Kidney capillary endothelial cell (primary cell): ENCODE measurements around the gene TECPR2.
"Not testable (repeated sequence)": the region's sequence is repeated elsewhere in the genome, so short reads cannot be mapped to it uniquely, and the experiment has no call there.

ENCODE experiments used
- DNase-seq: peaks from one replicate; pipeline ENCODE4 v3.0.0-alpha.2; 2018; ENCODE audit warnings: low spot score

Gene TECPR2

GRCh38 chr14:102509746-102510615 is 147.2 kb downstream of the TECPR2 start, which contains the start of gene ANKRD9:
Gene ANKRD9, minus strand, starts transcription at chr14:102509776. Its CDS starts 1,887 bp downstream, at chr14:102507889.
- DNase-seq = peak; percentile 89

GRCh38 chr14:102510616-102511520 is 148.1 kb downstream of the TECPR2 start:
- DNase-seq = no peak

GRCh38 chr14:102511538-102511937 is 148.8 kb downstream of the TECPR2 start:
- no peak for DNase-seq

GRCh38 chr14:102512793-102513300 is 150.1 kb downstream of the TECPR2 start:
- DNase-seq = no peak

- DNase-seq = no peak
Observed at GRCh38 chr14:102513899-102514772, 151.4 kb downstream of the TECPR2 start.

- no peak for DNase-seq
Observed at GRCh38 chr14:102514987-102515733, 152.4 kb downstream of the TECPR2 start.

- peak; percentile 46 for DNase-seq
Observed at GRCh38 chr14:102516531-102517391, 154.0 kb downstream of the TECPR2 start.

- DNase-seq = no peak
Observed at GRCh38 chr14:102517392-102518062, 154.8 kb downstream of the TECPR2 start.

- DNase-seq = no peak
Observed at GRCh38 chr14:102518063-102518648, 155.4 kb downstream of the TECPR2 start.

- not testable (repeated sequence) for DNase-seq
Observed at GRCh38 chr14:102519709-102520108, 157.0 kb downstream of the TECPR2 start.

- DNase-seq = no peak
Observed at GRCh38 chr14:102523200-102523568, 160.4 kb downstream of the TECPR2 start.

- DNase-seq = no peak
Observed at GRCh38 chr14:102523569-102524450, 161.1 kb downstream of the TECPR2 start.

- DNase-seq = peak; percentile 97
Observed at GRCh38 chr14:102524451-102525218, 161.9 kb downstream of the TECPR2 start.

- peak; percentile 26 for DNase-seq
Observed at GRCh38 chr14:102525219-102525928, 162.6 kb downstream of the TECPR2 start.

- no peak for DNase-seq
Observed at GRCh38 chr14:102525929-102526497, 163.3 kb downstream of the TECPR2 start.
